ENCODE results near the gene CCDC192. TPM values are rescaled to one million over a fixed set of nuclear protein-coding genes. Genes with fewer than 3 reads are reported as not detected.

The CCDC192 gene
- total RNA-seq, 4 donors from 2014 or later = not detected

DNA sequence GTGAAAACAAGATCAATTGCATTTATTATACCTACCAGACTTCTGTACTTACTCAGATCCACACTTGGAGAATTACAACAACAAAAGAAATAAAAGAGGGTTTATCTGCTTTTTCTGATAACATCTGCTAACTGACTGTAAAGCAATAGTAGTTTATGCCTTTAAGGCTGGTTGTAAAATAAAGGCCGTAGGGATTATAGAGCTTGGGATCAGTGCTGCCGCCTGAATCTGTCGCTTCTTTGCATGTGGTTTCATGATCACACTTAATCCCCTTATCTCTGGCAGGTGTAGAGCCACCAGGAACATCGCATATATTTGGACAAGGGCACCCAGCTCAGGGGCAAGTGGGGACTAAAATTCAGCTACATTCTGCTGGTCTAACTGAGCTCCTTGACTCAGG, 146.7 kb downstream of the CCDC192 start:
- peaks cover 0 to 52% (median 32%) of the 10 kb centered on the region in 4 donors for H3K4me1 ChIP-seq
- no peaks in the 10 kb centered on the region for H3K9me3 ChIP-seq
- 51% methylated on average over 4 of the region's 4 CpGs; no CpG with 5 or more reads in 1 of the 2 donors for whole genome bisulfite sequencing, 2 donors (ENCODE audit: low coverage in 1 of 2)
- intact Hi-C loops (cut with DNase I; ENCODE audit: low total_unique reads) (no loop called here), in situ Hi-C loops (cut with MboI; ENCODE audit: low pct_ligation_motif_present in 1 of 4, low pct_unique_long_range_greater_than_20kb in 1 of 4, low sequenced_read_pairs in 3 of 4) (loop anchor here in 1 of 4 donors (25.0 kb wide), 1 partner anchor 288 kb away; no protein-coding TSS in a partner anchor)
- H3K27me3 ChIP-seq = no peaks in the 10 kb centered on the region
- peak; percentile 61 for DNase-seq
- H3K36me3 ChIP-seq = no peaks in the 10 kb centered on the region
- peak overlapping the region; percentile 61 to 69 (median 67) for H3K27ac ChIP-seq
- TF ChIP-seq POLR2A (IDR thresholded peaks at IDR 0.05) (no peak), POLR2AphosphoS5 (IDR thresholded peaks at IDR 0.05) (peak in 2 of 3 donors; percentile 42 to 65), EP300 (IDR thresholded peaks at IDR 0.05; ENCODE audit: low read depth) (no peak)
- TF ChIP-seq, protein P1, sequence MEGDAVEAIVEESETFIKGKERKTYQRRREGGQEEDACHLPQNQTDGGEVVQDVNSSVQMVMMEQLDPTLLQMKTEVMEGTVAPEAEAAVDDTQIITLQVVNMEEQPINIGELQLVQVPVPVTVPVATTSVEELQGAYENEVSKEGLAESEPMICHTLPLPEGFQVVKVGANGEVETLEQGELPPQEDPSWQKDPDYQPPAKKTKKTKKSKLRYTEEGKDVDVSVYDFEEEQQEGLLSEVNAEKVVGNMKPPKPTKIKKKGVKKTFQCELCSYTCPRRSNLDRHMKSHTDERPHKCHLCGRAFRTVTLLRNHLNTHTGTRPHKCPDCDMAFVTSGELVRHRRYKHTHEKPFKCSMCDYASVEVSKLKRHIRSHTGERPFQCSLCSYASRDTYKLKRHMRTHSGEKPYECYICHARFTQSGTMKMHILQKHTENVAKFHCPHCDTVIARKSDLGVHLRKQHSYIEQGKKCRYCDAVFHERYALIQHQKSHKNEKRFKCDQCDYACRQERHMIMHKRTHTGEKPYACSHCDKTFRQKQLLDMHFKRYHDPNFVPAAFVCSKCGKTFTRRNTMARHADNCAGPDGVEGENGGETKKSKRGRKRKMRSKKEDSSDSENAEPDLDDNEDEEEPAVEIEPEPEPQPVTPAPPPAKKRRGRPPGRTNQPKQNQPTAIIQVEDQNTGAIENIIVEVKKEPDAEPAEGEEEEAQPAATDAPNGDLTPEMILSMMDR (IDR thresholded peaks at IDR 0.05) = no peak
- no peak overlapping the region for H3K4me3 ChIP-seq

DNA sequence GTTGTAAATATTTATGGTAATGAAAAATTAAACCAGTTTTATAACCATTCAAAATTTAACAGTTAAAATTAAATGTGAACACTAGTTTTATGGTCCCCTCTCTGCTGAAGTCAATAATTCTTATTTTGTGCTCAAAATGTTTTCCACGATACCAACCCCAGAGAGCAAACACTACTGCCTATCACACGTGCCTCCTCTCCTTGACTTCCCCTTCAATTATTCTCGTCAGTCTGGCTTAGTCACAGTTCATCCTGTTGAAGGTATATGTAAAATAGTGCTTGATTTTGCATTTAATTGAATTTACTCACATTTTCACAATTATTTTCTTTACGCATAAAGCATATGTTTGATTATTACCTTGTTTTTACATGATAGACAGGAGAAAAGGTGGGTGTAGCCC, 148.8 kb downstream of the CCDC192 start:
- H3K27ac ChIP-seq = peak overlapping the region; percentile 23 to 68 (median 56)
- H3K36me3 ChIP-seq = no peaks in the 10 kb centered on the region
- WGBS, 2 donors (ENCODE audit: low coverage in 1 of 2) = 47 to 67% methylated on average over 4 of the region's 4 CpGs
- H3K9me3 ChIP-seq = no peaks in the 10 kb centered on the region
- intact Hi-C loops (cut with DNase I; ENCODE audit: low total_unique reads) = no loop called here
- in situ Hi-C loops (cut with MboI; ENCODE audit: low pct_ligation_motif_present in 1 of 4, low pct_unique_long_range_greater_than_20kb in 1 of 4, low sequenced_read_pairs in 3 of 4) = loop anchor here in 1 of 4 donors (25.0 kb wide), 1 partner anchor 290 kb away; no protein-coding TSS in a partner anchor
- no peak overlapping the region for H3K4me3 ChIP-seq
- no peak for DNase-seq
- H3K27me3 ChIP-seq = no peaks in the 10 kb centered on the region
- TF ChIP-seq, protein P1 (IDR thresholded peaks at IDR 0.05) = no peak
- TF ChIP-seq POLR2A (IDR thresholded peaks at IDR 0.05) = no peak
- TF ChIP-seq EP300 (IDR thresholded peaks at IDR 0.05; ENCODE audit: low read depth) = no peak
- TF ChIP-seq POLR2AphosphoS5 (IDR thresholded peaks at IDR 0.05) = no peak
- H3K4me1 ChIP-seq = peaks cover 0 to 53% (median 32%) of the 10 kb centered on the region in 4 donors

DNA sequence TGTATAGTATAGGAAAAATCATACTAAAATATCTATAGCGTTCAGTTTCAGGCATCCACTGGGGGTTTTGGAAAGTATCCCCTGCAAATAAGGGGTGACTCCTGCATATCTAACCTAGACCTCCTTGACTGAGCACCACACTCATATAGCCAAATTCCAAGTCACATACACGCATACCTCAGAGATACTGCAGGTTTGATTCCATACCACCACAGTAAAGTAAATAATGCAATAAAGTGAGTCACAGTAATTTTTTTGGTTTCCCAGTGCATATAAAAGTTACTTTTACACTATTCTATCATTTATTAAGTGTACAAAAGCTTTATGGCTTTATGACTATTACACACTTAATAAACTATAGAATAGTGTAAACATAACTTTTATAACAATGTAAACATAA, 151.3 kb downstream of the CCDC192 start:
- intact Hi-C loops (cut with DNase I; ENCODE audit: low total_unique reads) = no loop called here
- TF ChIP-seq EP300 (IDR thresholded peaks at IDR 0.05; ENCODE audit: low read depth) (no peak), POLR2A (IDR thresholded peaks at IDR 0.05) (no peak), POLR2AphosphoS5 (IDR thresholded peaks at IDR 0.05) (no peak)
- TF ChIP-seq, protein P1 (IDR thresholded peaks at IDR 0.05) = no peak
- Histone ChIP-seq H3K36me3 (no peaks in the 10 kb centered on the region), H3K4me3 (no peak overlapping the region), H3K4me1 (peaks cover 0 to 40% (median 23%) of the 10 kb centered on the region in 4 donors), H3K9me3 (no peaks in the 10 kb centered on the region), H3K27ac (no peak overlapping the region), H3K27me3 (no peaks in the 10 kb centered on the region)
- WGBS, 2 donors (ENCODE audit: low coverage in 1 of 2) = 75 to 85% methylated on average over 2 of the region's 2 CpGs
- DNase-seq = no peak
- in situ Hi-C loops (cut with MboI; ENCODE audit: low pct_ligation_motif_present in 1 of 4, low pct_unique_long_range_greater_than_20kb in 1 of 4, low sequenced_read_pairs in 3 of 4) = loop anchor here in 1 of 4 donors (25.0 kb wide), 1 partner anchor 292 kb away; no protein-coding TSS in a partner anchor

DNA sequence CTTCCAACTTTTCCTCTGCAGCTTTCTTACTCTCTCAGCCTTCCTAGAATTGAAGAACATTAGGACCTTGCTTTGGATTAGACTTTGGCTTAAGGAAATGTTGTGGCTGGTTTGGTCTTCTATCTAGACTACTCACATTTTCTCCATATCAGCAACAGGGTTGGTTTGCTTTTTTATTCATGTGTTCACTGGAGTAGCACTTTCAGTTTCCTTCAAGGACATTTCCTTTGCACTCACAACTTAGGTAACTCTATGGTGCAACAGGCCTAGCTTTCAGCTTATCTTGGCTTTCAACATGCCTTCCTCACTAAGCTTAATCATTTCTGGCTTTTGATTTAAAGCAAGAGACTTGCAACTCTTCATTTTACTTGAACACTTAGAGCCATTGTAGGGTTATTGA, 153.1 kb downstream of the CCDC192 start:
- Histone ChIP-seq H3K4me1 (peaks cover 0 to 39% (median 17%) of the 10 kb centered on the region in 4 donors), H3K27ac (no peak overlapping the region), H3K4me3 (no peak overlapping the region), H3K36me3 (no peaks in the 10 kb centered on the region), H3K27me3 (no peaks in the 10 kb centered on the region), H3K9me3 (no peaks in the 10 kb centered on the region)
- in situ Hi-C loops (cut with MboI; ENCODE audit: low pct_ligation_motif_present in 1 of 4, low pct_unique_long_range_greater_than_20kb in 1 of 4, low sequenced_read_pairs in 3 of 4) = loop anchor here in 1 of 4 donors (25.0 kb wide), 1 partner anchor 294 kb away; no protein-coding TSS in a partner anchor
- intact Hi-C loops (cut with DNase I; ENCODE audit: low total_unique reads) = no loop called here
- TF ChIP-seq POLR2A (IDR thresholded peaks at IDR 0.05) = no peak
- no peak for TF ChIP-seq POLR2AphosphoS5 (IDR thresholded peaks at IDR 0.05)
- TF ChIP-seq, protein P1 (IDR thresholded peaks at IDR 0.05) = no peak
- no peak for TF ChIP-seq EP300 (IDR thresholded peaks at IDR 0.05; ENCODE audit: low read depth)
- DNase-seq = no peak

Measured in transverse colon (tissue), 4 donors.